ENCODE results near the gene CRYGD.

CRYGD gene

DNA sequence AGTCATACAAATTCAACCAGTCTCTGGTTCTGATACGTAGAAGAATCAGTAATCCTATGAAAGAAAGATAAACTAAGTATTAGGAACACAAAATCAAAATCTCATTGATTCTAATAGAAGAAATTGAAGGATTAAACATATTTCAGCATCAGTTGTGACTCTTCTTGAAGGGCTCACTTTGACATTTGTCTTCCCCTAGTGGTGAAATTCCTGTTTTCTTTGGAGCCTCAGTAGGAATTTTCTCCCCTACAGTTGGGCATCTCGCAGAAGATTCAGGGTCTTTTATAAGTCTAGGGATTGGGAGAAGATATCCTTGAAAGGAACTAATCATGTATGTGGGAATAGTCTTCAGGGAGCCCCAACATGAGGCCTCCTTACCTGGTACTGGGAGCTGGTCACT, 24.5 kb upstream of the CRYGD start:
- H3K79me1 ChIP-seq (replicated peaks; ENCODE audit: low read length, poor library complexity, severe bottlenecking) = no peaks in the 10 kb centered on the region
- no peaks in the 10 kb centered on the region for H3K9me3 ChIP-seq (ENCODE audit: control insufficient read depth, low read length)
- no peak overlapping the region for H3K4ac ChIP-seq (ENCODE audit: low read depth in 1 of 2, low read length in 2 of 2)
- 64% methylated on average over 1 of the region's 2 CpGs for WGBS
- no peak overlapping the region for H2BK120ac ChIP-seq (ENCODE audit: low read depth, low read length)
- no peak overlapping the region for H2AK5ac ChIP-seq (ENCODE audit: low read length, severe bottlenecking)
- no peak overlapping the region for H2BK15ac ChIP-seq (ENCODE audit: low read depth, poor library complexity, severe bottlenecking)
- H3K9ac ChIP-seq (ENCODE audit: low read length) = no peak overlapping the region
- no peaks in the 10 kb centered on the region for H3K4me1 ChIP-seq (ENCODE audit: control insufficient read depth, insufficient read depth, low read depth, low read length)
- peaks cover 3 to 4% of the 10 kb centered on the region in 2 experiments for H3K27me3 ChIP-seq (ENCODE audit: control insufficient read depth in 1 of 2, insufficient read depth in 1 of 2, low read length in 2 of 2)
- H2AFZ ChIP-seq (ENCODE audit: low read depth, low read length) = no peak overlapping the region
- no peaks in the 10 kb centered on the region for H3K36me3 ChIP-seq (ENCODE audit: control insufficient read depth in 1 of 2, insufficient read depth in 2 of 2, low read depth in 1 of 2, low read length in 2 of 2)
- H3K4me3 ChIP-seq (ENCODE audit: insufficient read depth in 1 of 2, low read depth in 1 of 2, low read length in 2 of 2) = no peak overlapping the region
- no peak overlapping the region for H3K27ac ChIP-seq (ENCODE audit: low read length, poor library complexity, severe bottlenecking)
- H2BK12ac ChIP-seq (ENCODE audit: low read length in 2 of 2) = no peak overlapping the region
- H3K18ac ChIP-seq (ENCODE audit: low read depth in 1 of 2, low read length in 2 of 2) = no peak overlapping the region
- H3K23ac ChIP-seq (ENCODE audit: low read length in 2 of 2) = no peak overlapping the region
- DNase-seq = no peak
- no peak overlapping the region for H4K91ac ChIP-seq (ENCODE audit: low read length)
- H3K4me2 ChIP-seq (ENCODE audit: low read length, poor library complexity, severe bottlenecking) = no peak overlapping the region
- H4K8ac ChIP-seq (ENCODE audit: low read length) = no peak overlapping the region
- no peak overlapping the region for H2BK5ac ChIP-seq (ENCODE audit: low read depth, low read length, poor library complexity, severe bottlenecking)
- H3K14ac ChIP-seq (ENCODE audit: low read length in 2 of 2) = no peak overlapping the region

DNA sequence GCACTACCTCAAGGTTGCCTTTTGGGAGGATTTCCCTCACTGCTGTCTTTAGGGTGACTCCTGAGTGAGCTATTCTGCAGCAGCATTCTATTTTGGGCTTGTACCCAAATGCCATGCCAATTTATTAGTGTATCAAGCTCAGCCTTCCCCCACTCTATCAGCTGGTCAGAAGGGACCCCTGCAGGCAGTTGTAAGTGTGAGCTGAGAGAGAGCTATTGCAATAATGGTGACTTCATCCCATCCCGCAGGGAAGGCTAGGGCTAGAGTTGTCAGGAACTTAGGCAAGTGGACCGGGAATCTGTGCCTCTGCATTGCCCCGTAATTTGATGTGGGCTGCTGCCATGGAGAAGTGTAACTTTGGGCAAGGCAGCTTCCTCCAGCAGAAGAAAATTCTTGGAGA, 23.4 kb upstream of the CRYGD start:
- Histone ChIP-seq H2AK5ac (ENCODE audit: low read length, severe bottlenecking) (no peak overlapping the region), H2BK12ac (ENCODE audit: low read length in 2 of 2) (no peak overlapping the region), H4K91ac (ENCODE audit: low read length) (no peak overlapping the region), H3K9ac (ENCODE audit: low read length) (no peak overlapping the region), H2BK5ac (ENCODE audit: low read depth, low read length, poor library complexity, severe bottlenecking) (no peak overlapping the region), H3K4me2 (ENCODE audit: low read length, poor library complexity, severe bottlenecking) (no peak overlapping the region), H3K4ac (ENCODE audit: low read depth in 1 of 2, low read length in 2 of 2) (no peak overlapping the region), H4K8ac (ENCODE audit: low read length) (no peak overlapping the region), H3K36me3 (ENCODE audit: control insufficient read depth in 1 of 2, insufficient read depth in 2 of 2, low read depth in 1 of 2, low read length in 2 of 2) (no peaks in the 10 kb centered on the region), H2AFZ (ENCODE audit: low read depth, low read length) (no peak overlapping the region), H3K4me3 (ENCODE audit: insufficient read depth in 1 of 2, low read depth in 1 of 2, low read length in 2 of 2) (no peak overlapping the region), H3K9me3 (ENCODE audit: control insufficient read depth, low read length) (no peaks in the 10 kb centered on the region), H3K23ac (ENCODE audit: low read length in 2 of 2) (no peak overlapping the region), H2BK120ac (ENCODE audit: low read depth, low read length) (no peak overlapping the region), H3K14ac (ENCODE audit: low read length in 2 of 2) (no peak overlapping the region), H3K27me3 (ENCODE audit: control insufficient read depth in 1 of 2, insufficient read depth in 1 of 2, low read length in 2 of 2) (peaks cover 3 to 4% of the 10 kb centered on the region in 2 experiments), H2BK15ac (ENCODE audit: low read depth, poor library complexity, severe bottlenecking) (no peak overlapping the region), H3K27ac (ENCODE audit: low read length, poor library complexity, severe bottlenecking) (no peak overlapping the region), H3K18ac (ENCODE audit: low read depth in 1 of 2, low read length in 2 of 2) (no peak overlapping the region), H3K4me1 (ENCODE audit: control insufficient read depth, insufficient read depth, low read depth, low read length) (no peaks in the 10 kb centered on the region), H3K79me1 (replicated peaks; ENCODE audit: low read length, poor library complexity, severe bottlenecking) (no peaks in the 10 kb centered on the region)
- no peak for DNase-seq
- 77% methylated on average over 3 of the region's 3 CpGs for WGBS

DNA sequence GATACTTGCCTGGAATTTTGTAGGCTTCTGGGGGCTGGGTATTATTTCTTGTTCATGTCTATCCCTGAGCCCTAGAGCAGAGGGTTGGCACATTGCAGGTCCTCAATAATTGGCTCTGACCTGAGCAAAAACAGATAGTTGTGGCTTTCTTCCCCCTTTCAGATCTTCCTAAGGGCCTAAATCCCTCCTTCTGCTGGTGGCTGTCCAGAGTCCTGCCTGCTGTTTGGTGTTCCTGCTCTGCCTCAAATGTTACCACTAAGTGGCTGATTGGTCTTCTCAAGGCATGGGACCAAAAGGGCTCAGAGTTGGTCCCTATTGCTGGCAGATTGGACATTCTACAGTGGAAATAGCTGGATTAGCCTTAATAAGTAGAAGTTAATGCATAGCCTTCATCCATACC, 22.7 kb upstream of the CRYGD start:
- Histone ChIP-seq H2BK120ac (ENCODE audit: low read depth, low read length) (no peak overlapping the region), H3K4me2 (ENCODE audit: low read length, poor library complexity, severe bottlenecking) (no peak overlapping the region), H3K27me3 (ENCODE audit: control insufficient read depth in 1 of 2, insufficient read depth in 1 of 2, low read length in 2 of 2) (peaks cover 3 to 4% of the 10 kb centered on the region in 2 experiments), H2BK5ac (ENCODE audit: low read depth, low read length, poor library complexity, severe bottlenecking) (no peak overlapping the region), H2BK12ac (ENCODE audit: low read length in 2 of 2) (no peak overlapping the region), H3K36me3 (ENCODE audit: control insufficient read depth in 1 of 2, insufficient read depth in 2 of 2, low read depth in 1 of 2, low read length in 2 of 2) (no peaks in the 10 kb centered on the region), H3K4ac (ENCODE audit: low read depth in 1 of 2, low read length in 2 of 2) (no peak overlapping the region), H3K9me3 (ENCODE audit: control insufficient read depth, low read length) (no peaks in the 10 kb centered on the region), H3K79me1 (replicated peaks; ENCODE audit: low read length, poor library complexity, severe bottlenecking) (no peaks in the 10 kb centered on the region), H2BK15ac (ENCODE audit: low read depth, poor library complexity, severe bottlenecking) (no peak overlapping the region), H3K4me1 (ENCODE audit: control insufficient read depth, insufficient read depth, low read depth, low read length) (no peaks in the 10 kb centered on the region), H4K8ac (ENCODE audit: low read length) (no peak overlapping the region), H3K18ac (ENCODE audit: low read depth in 1 of 2, low read length in 2 of 2) (no peak overlapping the region), H3K4me3 (ENCODE audit: insufficient read depth in 1 of 2, low read depth in 1 of 2, low read length in 2 of 2) (no peak overlapping the region), H3K27ac (ENCODE audit: low read length, poor library complexity, severe bottlenecking) (no peak overlapping the region), H3K23ac (ENCODE audit: low read length in 2 of 2) (no peak overlapping the region), H3K9ac (ENCODE audit: low read length) (no peak overlapping the region), H3K14ac (ENCODE audit: low read length in 2 of 2) (no peak overlapping the region), H2AK5ac (ENCODE audit: low read length, severe bottlenecking) (no peak overlapping the region), H4K91ac (ENCODE audit: low read length) (no peak overlapping the region), H2AFZ (ENCODE audit: low read depth, low read length) (no peak overlapping the region)
- DNase-seq = no peak

DNA sequence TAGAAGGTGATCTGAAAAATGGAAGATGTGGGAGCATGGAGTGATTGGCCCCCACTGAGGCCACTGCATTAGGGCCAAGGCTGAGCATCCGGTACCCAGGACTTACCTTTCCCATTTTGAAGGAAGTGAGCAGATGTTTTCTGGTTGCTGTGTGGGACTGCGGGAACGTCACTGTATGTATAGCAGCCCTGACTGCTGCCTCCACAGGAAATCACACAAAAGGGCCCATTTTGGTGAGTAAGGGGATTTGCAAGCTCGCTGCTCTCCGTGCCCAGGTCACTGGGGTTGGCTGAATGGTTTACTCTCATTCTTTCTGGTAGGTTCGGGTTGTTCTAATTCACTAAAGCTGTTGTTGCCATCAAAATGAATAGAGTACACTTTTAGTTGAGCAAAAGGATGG, 21.7 kb upstream of the CRYGD start, which contains the start of gene CRYGB:
Gene CRYGB, minus strand, starts transcription at position 153 of the 400 bp plus-strand sequence. Its CDS starts 38 bp downstream, at position 115.
- no peak within 1 kb of the TSS for H3K14ac ChIP-seq (ENCODE audit: low read length in 2 of 2)
- no peaks in the 10 kb centered on the region for H3K36me3 ChIP-seq (ENCODE audit: control insufficient read depth in 1 of 2, insufficient read depth in 2 of 2, low read depth in 1 of 2, low read length in 2 of 2)
- H3K4ac ChIP-seq (ENCODE audit: low read depth in 1 of 2, low read length in 2 of 2) = no peak within 1 kb of the TSS
- H3K4me3 ChIP-seq (ENCODE audit: insufficient read depth in 1 of 2, low read depth in 1 of 2, low read length in 2 of 2) = no peak within 1 kb of the TSS
- H3K4me1 ChIP-seq (ENCODE audit: control insufficient read depth, insufficient read depth, low read depth, low read length) = no peaks in the 10 kb centered on the region
- H4K91ac ChIP-seq (ENCODE audit: low read length) = no peak within 1 kb of the TSS
- DNase-seq = no peak
- no peak within 1 kb of the TSS for H3K9ac ChIP-seq (ENCODE audit: low read length)
- H4K8ac ChIP-seq (ENCODE audit: low read length) = no peak within 1 kb of the TSS
- H2AFZ ChIP-seq (ENCODE audit: low read depth, low read length) = no peak within 1 kb of the TSS
- H2BK120ac ChIP-seq (ENCODE audit: low read depth, low read length) = no peak within 1 kb of the TSS
- no peak within 1 kb of the TSS for H2BK12ac ChIP-seq (ENCODE audit: low read length in 2 of 2)
- 62% methylated on average over 6 of the region's 6 CpGs for WGBS
- no peaks in the 10 kb centered on the region for H3K9me3 ChIP-seq (ENCODE audit: control insufficient read depth, low read length)
- no peak within 1 kb of the TSS for H3K4me2 ChIP-seq (ENCODE audit: low read length, poor library complexity, severe bottlenecking)
- H3K27ac ChIP-seq (ENCODE audit: low read length, poor library complexity, severe bottlenecking) = no peak within 1 kb of the TSS
- no peak within 1 kb of the TSS for H2BK15ac ChIP-seq (ENCODE audit: low read depth, poor library complexity, severe bottlenecking)
- H3K23ac ChIP-seq (ENCODE audit: low read length in 2 of 2) = no peak within 1 kb of the TSS
- no peak within 1 kb of the TSS for H2AK5ac ChIP-seq (ENCODE audit: low read length, severe bottlenecking)
- no peaks in the 10 kb centered on the region for H3K79me1 ChIP-seq (replicated peaks; ENCODE audit: low read length, poor library complexity, severe bottlenecking)
- H2BK5ac ChIP-seq (ENCODE audit: low read depth, low read length, poor library complexity, severe bottlenecking) = no peak within 1 kb of the TSS
- H3K27me3 ChIP-seq (ENCODE audit: control insufficient read depth in 1 of 2, insufficient read depth in 1 of 2, low read length in 2 of 2) = peaks cover 3 to 4% of the 10 kb centered on the region in 2 experiments
- no peak within 1 kb of the TSS for H3K18ac ChIP-seq (ENCODE audit: low read depth in 1 of 2, low read length in 2 of 2)

Measured in mesenchymal stem cell (in vitro differentiated cells and primary cell).